ENCODE results near the gene PTPRN. TPM values are rescaled to one million over a fixed set of nuclear protein-coding genes. Genes with fewer than 3 reads are reported as not detected.

Gene PTPRN
- polyA plus RNA-seq, 12 donors, result 0.17 to 0.44 (median 0.22) TPM; not detected in 6

DNA sequence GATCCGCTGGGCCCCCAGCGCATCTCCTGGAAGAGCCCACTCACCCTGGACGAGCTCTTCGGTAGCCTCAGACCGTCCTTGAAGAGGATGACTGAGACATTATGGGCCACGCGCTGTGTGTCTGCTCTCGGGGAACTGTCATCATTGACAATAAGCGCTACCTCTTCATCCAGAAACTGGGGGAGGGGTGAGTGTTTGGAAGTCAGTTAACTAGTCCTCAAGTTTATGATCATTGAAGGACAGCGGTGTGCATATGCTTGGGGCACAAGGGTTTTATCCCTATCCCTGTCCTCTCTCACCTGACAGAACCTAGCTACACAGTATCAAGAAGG is 63.3 kb downstream of the PTPRN start:
- peak; percentile 19 for DNase-seq

GRCh38 chr2:219245148-219245898 is 63.9 kb downstream of the PTPRN start, which contains the start of the genes GLB1L and STK16:
Gene GLB1L, minus strand, starts transcription at chr2:219245444. Its CDS starts 1,871 bp downstream, at chr2:219243573.
Gene STK16, plus strand, starts transcription at chr2:219245479. Its CDS starts 521 bp downstream, at chr2:219246000.
- peak; percentile 97 for DNase-seq

- DNase-seq, result no peak
These were observed 64.4 kb downstream of the PTPRN start for GRCh38 chr2:219244789-219245147.

DNA sequence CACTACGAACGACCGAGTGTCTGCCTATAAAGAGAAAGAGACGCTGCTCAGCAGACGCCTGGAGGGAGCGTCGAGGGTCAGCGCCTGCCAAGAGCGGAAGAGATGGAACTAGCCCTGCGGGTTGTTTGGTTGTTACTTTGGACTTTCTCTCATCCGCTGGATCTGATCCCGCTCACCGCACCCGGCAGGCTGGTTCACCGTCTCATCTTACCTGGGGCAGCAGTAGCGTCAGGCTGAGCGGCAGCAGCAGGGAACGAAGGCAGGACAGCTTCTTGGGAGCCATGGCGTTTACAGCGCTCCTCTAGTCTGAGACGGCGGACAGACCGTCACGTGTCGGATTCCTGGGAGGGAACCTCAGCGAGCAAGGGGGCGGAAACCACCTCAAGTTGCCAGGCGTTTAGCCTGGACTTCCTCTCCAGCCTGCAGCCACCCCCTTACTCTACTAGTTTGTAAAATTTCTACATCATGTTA is 65.9 kb downstream of the PTPRN start:
- DNase-seq, result no peak

Other genes starting within 250 kb of the PTPRN start
- 10 to 100 TPM in 1 of 12 donors, under 1 TPM in 2, not detected in 9; 0.09 to 23.0 (median 0.30) TPM for gene IHH, start 248.5 kb downstream of the PTPRN start, polyA plus RNA-seq (ENCODE audit: insufficient read length in 12 of 12)
- 10 to 100 TPM in 11 of 12 donors, not detected in 1; 12.2 to 17.1 (median 14.7) TPM for gene NHEJ1, start 148.6 kb downstream of the PTPRN start, polyA plus RNA-seq (ENCODE audit: insufficient read length in 12 of 12)
- gene SLC23A3, start 139.4 kb downstream of the PTPRN start, polyA plus RNA-seq (ENCODE audit: insufficient read length in 12 of 12), result 1 to 10 TPM in 7 of 12 donors, under 1 TPM in 3, not detected in 2; 0.53 to 3.4 (median 1.1) TPM
- 10 to 100 TPM in 11 of 12 donors, not detected in 1; 28.7 to 52.0 (median 32.5) TPM for gene CNPPD1, start 132.5 kb downstream of the PTPRN start, polyA plus RNA-seq (ENCODE audit: insufficient read length in 12 of 12)
- 10 to 100 TPM in 11 of 12 donors, not detected in 1; 34.8 to 80.3 (median 43.3) TPM for gene RETREG2, start 131.1 kb downstream of the PTPRN start, polyA plus RNA-seq (ENCODE audit: insufficient read length in 12 of 12)
- gene ZFAND2B, start 102.6 kb downstream of the PTPRN start, polyA plus RNA-seq (ENCODE audit: insufficient read length in 12 of 12), result 10 to 100 TPM in 11 of 12 donors, not detected in 1; 16.5 to 36.6 (median 24.2) TPM
- 10 to 100 TPM in 11 of 12 donors, not detected in 1; 28.3 to 42.0 (median 29.6) TPM for gene ABCB6, start 90.4 kb downstream of the PTPRN start, polyA plus RNA-seq (ENCODE audit: insufficient read length in 12 of 12)
- gene ATG9A, start 79.8 kb downstream of the PTPRN start, polyA plus RNA-seq (ENCODE audit: insufficient read length in 12 of 12), result 10 to 100 TPM in 11 of 12 donors, not detected in 1; 26.7 to 49.9 (median 31.6) TPM
- 10 to 100 TPM in 11 of 12 donors, not detected in 1; 16.1 to 60.7 (median 24.1) TPM for gene ANKZF1, start 79.6 kb downstream of the PTPRN start, polyA plus RNA-seq (ENCODE audit: insufficient read length in 12 of 12)
- gene GLB1L, start 64.0 kb downstream of the PTPRN start, polyA plus RNA-seq (ENCODE audit: insufficient read length in 12 of 12), result 10 to 100 TPM in 1 of 12 donors, 1 to 10 TPM in 9, not detected in 2; 3.4 to 11.6 (median 5.4) TPM
- 10 to 100 TPM in 11 of 12 donors, not detected in 1; 13.6 to 36.2 (median 17.0) TPM for gene STK16, start 63.9 kb downstream of the PTPRN start, polyA plus RNA-seq (ENCODE audit: insufficient read length in 12 of 12)
- gene TUBA4B, start 56.2 kb downstream of the PTPRN start, polyA plus RNA-seq (ENCODE audit: insufficient read length in 12 of 12), result under 1 TPM in 3 of 12 donors, not detected in 9; 0.21 to 0.24 (median 0.23) TPM
- 100 to 1,000 TPM in 10 of 12 donors, 10 to 100 TPM in 1, not detected in 1; 75.2 to 146 (median 120) TPM for gene TUBA4A, start 55.5 kb downstream of the PTPRN start, polyA plus RNA-seq (ENCODE audit: insufficient read length in 12 of 12)
- gene DNAJB2, start 30.0 kb downstream of the PTPRN start, polyA plus RNA-seq (ENCODE audit: insufficient read length in 12 of 12), result 10 to 100 TPM in 11 of 12 donors, not detected in 1; 66.8 to 96.2 (median 82.4) TPM
- gene RESP18, start 23.3 kb upstream of the PTPRN start, polyA plus RNA-seq (ENCODE audit: insufficient read length in 12 of 12), result not detected
- gene DNPEP, start 78.5 kb upstream of the PTPRN start, polyA plus RNA-seq (ENCODE audit: insufficient read length in 12 of 12), result 10 to 100 TPM in 11 of 12 donors, not detected in 1; 25.7 to 53.3 (median 34.3) TPM
- 1,000 to 10,000 TPM; 1,983 to 5,935 (median 4,188) TPM for gene DES, start 109.0 kb upstream of the PTPRN start, polyA plus RNA-seq (ENCODE audit: insufficient read length in 12 of 12)
- 100 to 1,000 TPM in 8 of 12 donors, 10 to 100 TPM in 4; 61.4 to 251 (median 156) TPM for gene SPEG, start 125.4 kb upstream of the PTPRN start, polyA plus RNA-seq (ENCODE audit: insufficient read length in 12 of 12)
- 10 to 100 TPM in 11 of 12 donors, not detected in 1; 18.5 to 82.8 (median 25.4) TPM for gene GMPPA, start 189.5 kb upstream of the PTPRN start, polyA plus RNA-seq (ENCODE audit: insufficient read length in 12 of 12)
- gene ASIC4, start 205.1 kb upstream of the PTPRN start, polyA plus RNA-seq (ENCODE audit: insufficient read length in 12 of 12), result 1 to 10 TPM in 1 of 12 donors, under 1 TPM in 9, not detected in 2; 0.24 to 1.1 (median 0.48) TPM
- gene CHPF, start 234.4 kb upstream of the PTPRN start, polyA plus RNA-seq (ENCODE audit: insufficient read length in 12 of 12), result 100 to 1,000 TPM in 1 of 12 donors, 10 to 100 TPM in 10, not detected in 1; 33.4 to 111 (median 41.4) TPM
- 1 to 10 TPM in 11 of 12 donors, not detected in 1; 1.6 to 4.8 (median 2.4) TPM for gene TMEM198, start 234.6 kb upstream of the PTPRN start, polyA plus RNA-seq (ENCODE audit: insufficient read length in 12 of 12)